WTC11 (cell line): ENCODE results near the gene KIF12. TPM values are rescaled to one million over a fixed set of nuclear protein-coding genes. Genes with fewer than 3 reads are reported as not detected.

Experiments used
- ATAC-seq: fragments of 200-7000 bp; cut with Tn5 transposase; 2 replicates; pipeline ENCODE4 v1.10.0; 2021; ENCODE audit warnings: mild to moderate bottlenecking, moderate library complexity
- CTCF ChIA-PET: fragments of 300-600 bp; sonication (Branson Sonifier 250); formaldehyde crosslinking; loops from one replicate; lab custom pipeline; 2021; ENCODE audit warnings: antibody characterized with exemption; lab: Charles Lee
- POLR2A ChIA-PET: fragments of 350-600 bp; sonication (Branson Sonifier 250); formaldehyde crosslinking; loops from one replicate; lab custom pipeline; 2021; ENCODE audit warnings: antibody characterized with exemption; lab: Charles Lee
- DNase-seq: peaks from one replicate; pipeline ENCODE4 v3.0.0; 2021; ENCODE audit warnings: low spot score
- H3K27ac Mint-ChIP-seq: 2 replicates; pipeline ENCODE4 v1.8.0; 2021; ENCODE audit warnings: mixed read lengths
- H3K27me3 Mint-ChIP-seq: 2 replicates; pipeline ENCODE4 v1.8.0; 2021; ENCODE audit warnings: low read depth, mild to moderate bottlenecking, moderate library complexity, mixed read lengths
- H3K36me3 Mint-ChIP-seq: 2 replicates; pipeline ENCODE4 v1.8.0; 2021; ENCODE audit warnings: mixed read lengths
- H3K4me1 Mint-ChIP-seq: 2 replicates; pipeline ENCODE4 v1.8.0; 2022; ENCODE audit warnings: mixed read lengths
- H3K4me3 Mint-ChIP-seq: 2 replicates; pipeline ENCODE4 v1.8.0; 2021; ENCODE audit warnings: mild to moderate bottlenecking, moderate library complexity, mixed read lengths
- H3K9me3 Mint-ChIP-seq: 2 replicates; pipeline ENCODE4 v1.8.0; 2021; ENCODE audit warnings: mixed read lengths
- CREB1 ChIP-seq: sonication (generic); formaldehyde crosslinking; IDR thresholded peaks from 2 replicates; pipeline ENCODE4 v1.8.0; 2023; ENCODE audit warnings: mild to moderate bottlenecking, missing genetic modification reagents
- ESRRA ChIP-seq: sonication (generic); formaldehyde crosslinking; IDR thresholded peaks from 2 replicates; pipeline ENCODE4 v1.8.1; 2022; ENCODE audit warnings: mild to moderate bottlenecking, missing genetic modification reagents, borderline replicate concordance
- GRHL2 ChIP-seq: fragments of 250-450 bp; sonication (Bioruptor Pico); IDR thresholded peaks from 2 replicates; pipeline ENCODE4 v1.8.0; 2022; ENCODE audit warnings: mild to moderate bottlenecking, moderate library complexity; ENCODE audit not compliant: insufficient replicate concordance, severe bottlenecking
- NFE2L1 ChIP-seq: sonication (generic); formaldehyde crosslinking; IDR thresholded peaks from 2 replicates; pipeline ENCODE4 v1.8.1; 2023; ENCODE audit warnings: missing genetic modification reagents
- NR2C2 ChIP-seq: sonication (generic); formaldehyde crosslinking; IDR thresholded peaks from 2 replicates; pipeline ENCODE4 v1.8.0; 2022; ENCODE audit warnings: mild to moderate bottlenecking, missing genetic modification reagents
- OVOL2 ChIP-seq: fragments of 250-450 bp; sonication (Bioruptor Pico); IDR thresholded peaks from 2 replicates; pipeline ENCODE4 v1.9.0; 2021; ENCODE audit warnings: mild to moderate bottlenecking, borderline replicate concordance
- RELA ChIP-seq: sonication (generic); formaldehyde crosslinking; IDR thresholded peaks from 2 replicates; pipeline ENCODE4 v1.8.1; 2022; ENCODE audit warnings: missing genetic modification reagents, mild to moderate bottlenecking, borderline replicate concordance
- SMAD3 ChIP-seq: sonication (generic); formaldehyde crosslinking; IDR thresholded peaks from 2 replicates; pipeline ENCODE4 v1.8.0; 2022; ENCODE audit warnings: missing genetic modification reagents, mild to moderate bottlenecking, borderline replicate concordance
- TEAD1 ChIP-seq: sonication (generic); formaldehyde crosslinking; IDR thresholded peaks from 2 replicates; pipeline ENCODE4 v1.8.0; 2022; ENCODE audit warnings: mild to moderate bottlenecking, missing genetic modification reagents
- TEAD4 ChIP-seq: sonication (generic); formaldehyde crosslinking; IDR thresholded peaks from 2 replicates; pipeline ENCODE4 v1.8.0; 2022; ENCODE audit warnings: mild to moderate bottlenecking, missing genetic modification reagents
- TP53 ChIP-seq: sonication (generic); formaldehyde crosslinking; IDR thresholded peaks from 2 replicates; pipeline ENCODE4 v1.8.1; 2023; ENCODE audit warnings: mild to moderate bottlenecking, missing genetic modification reagents
- USF2 ChIP-seq: sonication (generic); formaldehyde crosslinking; IDR thresholded peaks from 2 replicates; pipeline ENCODE4 v1.8.1; 2023; ENCODE audit warnings: mild to moderate bottlenecking, missing genetic modification reagents, moderate library complexity
- ZNF281 ChIP-seq: sonication (generic); formaldehyde crosslinking; IDR thresholded peaks from 2 replicates; pipeline ENCODE4 v1.8.0; 2023; ENCODE audit warnings: mild to moderate bottlenecking, missing genetic modification reagents
- ZNF416 ChIP-seq: fragments of 250-450 bp; sonication (Bioruptor Pico); IDR thresholded peaks from 2 replicates; pipeline ENCODE4 v1.9.0; 2021; ENCODE audit warnings: mild to moderate bottlenecking, inconsistent platforms
- ZNF423 ChIP-seq: fragments of 250-450 bp; sonication (Bioruptor Pico); IDR thresholded peaks from 2 replicates; pipeline ENCODE4 v2.1.2; 2022; ENCODE audit warnings: mild to moderate bottlenecking, moderate library complexity
- ZSCAN18 ChIP-seq: fragments of 250-450 bp; sonication (Bioruptor Pico); IDR thresholded peaks from 2 replicates; pipeline ENCODE4 v2.1.2; 2022; ENCODE audit warnings: mild to moderate bottlenecking, moderate library complexity
- total RNA-seq: library from RNA; stranded (reverse); gene quantifications from 3 replicates; pipeline ENCODE4 v1.2.3, GENCODE V29; 2021
- TF ChIP-seq, protein P1 (sequence below): sonication (generic); formaldehyde crosslinking; IDR thresholded peaks from 2 replicates; pipeline ENCODE4 v1.8.1; 2022; ENCODE audit warnings: mild to moderate bottlenecking, moderate library complexity, missing genetic modification reagents
- TF ChIP-seq, protein P2 (sequence below): sonication (generic); formaldehyde crosslinking; IDR thresholded peaks from 2 replicates; pipeline ENCODE4 v1.8.0; 2022; ENCODE audit warnings: mild to moderate bottlenecking, missing genetic modification reagents
- TF ChIP-seq, protein P3 (sequence below): sonication (generic); formaldehyde crosslinking; IDR thresholded peaks from 2 replicates; pipeline ENCODE4 v1.8.1; 2023; ENCODE audit warnings: mild to moderate bottlenecking, missing genetic modification reagents, borderline replicate concordance
- TF ChIP-seq, protein P4 (sequence below): sonication (generic); formaldehyde crosslinking; IDR thresholded peaks from 2 replicates; pipeline ENCODE4 v1.8.1; 2022; ENCODE audit warnings: low read depth, mild to moderate bottlenecking, moderate library complexity, missing genetic modification reagents, borderline replicate concordance

The KIF12 gene
- total RNA-seq, 1 experiment from 2014 or later = 4.0 TPM

DNA sequence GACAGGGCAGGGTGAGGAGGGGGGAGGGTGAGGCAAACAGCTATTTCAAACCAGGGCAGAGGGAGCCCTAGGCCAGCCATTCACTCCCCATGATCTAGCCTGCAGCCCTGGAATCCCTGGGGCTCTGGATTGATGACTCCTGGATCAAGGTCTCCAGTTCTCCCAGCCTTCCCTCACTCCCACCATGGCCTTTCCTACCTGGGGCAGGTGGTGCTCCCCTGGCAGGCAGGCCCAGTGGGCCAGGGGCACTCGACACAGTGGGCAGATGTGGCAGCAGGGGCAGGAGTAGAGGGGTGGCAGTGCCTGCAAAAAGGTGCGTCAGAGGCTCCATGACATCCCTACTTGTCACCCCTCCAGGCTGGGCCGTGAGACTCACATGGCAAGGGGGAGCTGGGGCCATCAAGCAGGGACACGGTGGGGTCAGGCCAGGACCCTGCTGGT lies 6.0 kb downstream of the KIF12 start:
- Mint-ChIP-seq H3K4me3 (no peak overlapping the region), H3K9me3 (no peaks in the 10 kb centered on the region), H3K27ac (no peak overlapping the region), H3K36me3 (no peaks in the 10 kb centered on the region), H3K4me1 (peaks cover 5% of the 10 kb centered on the region; the same call in 1 of the 2 replicates), H3K27me3 (peaks cover 34% of the 10 kb centered on the region)
- DNase-seq = no peak
- POLR2A ChIA-PET = interaction anchor here (0.5 kb wide), 1 partner anchor 315 kb away, joined by 3 read pairs; no protein-coding TSS in a partner anchor
- CTCF ChIA-PET = interaction anchor here (1.8 to 7.4 kb wide), 3 partner anchors 9 to 198 kb away, joined by 8 to 101 read pairs (median 10); no protein-coding TSS in a partner anchor
- no peak for ATAC-seq
- TF ChIP-seq NFE2L1 (CRISPR knock-in tag) (no peak), ZNF423 (CRISPR knock-in tag) (no peak), SMAD3 (CRISPR knock-in tag) (no peak)

DNA sequence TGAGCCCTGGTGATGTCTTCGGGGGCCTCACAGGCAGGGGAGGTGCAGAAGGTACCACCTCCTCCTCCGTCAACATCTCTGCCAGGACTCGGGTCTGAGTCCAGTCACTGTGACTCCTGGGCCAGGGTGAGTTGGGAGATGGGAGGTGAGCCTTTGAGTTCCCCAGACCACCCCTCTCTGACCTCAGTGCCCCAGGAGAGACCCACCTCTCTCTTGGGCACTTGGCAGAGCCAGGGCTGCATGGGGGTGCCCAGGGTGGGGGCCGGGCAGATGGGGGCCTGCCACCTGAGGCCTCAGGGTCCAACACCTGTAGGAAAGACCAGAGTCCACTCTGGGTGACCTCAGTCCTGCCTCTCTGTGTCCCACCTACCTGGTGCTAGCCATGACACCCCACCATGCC lies 6.8 kb downstream of the KIF12 start:
- ChIA-PET CTCF (interaction anchor here (1.3 to 1.8 kb wide), 2 partner anchors 10 to 199 kb away, joined by 8 read pairs; no protein-coding TSS in a partner anchor), POLR2A (interaction anchor here (0.5 kb wide), 1 partner anchor 315 kb away, joined by 3 read pairs; no protein-coding TSS in a partner anchor)
- H3K27ac Mint-ChIP-seq = no peak overlapping the region
- no peak for DNase-seq
- 0 out of 2 replicates have a peak, but pooled peaks cover under 1% of the 10 kb centered on the region for H3K4me1 Mint-ChIP-seq
- no peaks in the 10 kb centered on the region for H3K9me3 Mint-ChIP-seq
- no peaks in the 10 kb centered on the region for H3K36me3 Mint-ChIP-seq
- ATAC-seq = no peak
- no peak for TF ChIP-seq USF2 (CRISPR knock-in tag)
- TF ChIP-seq, protein P1, sequence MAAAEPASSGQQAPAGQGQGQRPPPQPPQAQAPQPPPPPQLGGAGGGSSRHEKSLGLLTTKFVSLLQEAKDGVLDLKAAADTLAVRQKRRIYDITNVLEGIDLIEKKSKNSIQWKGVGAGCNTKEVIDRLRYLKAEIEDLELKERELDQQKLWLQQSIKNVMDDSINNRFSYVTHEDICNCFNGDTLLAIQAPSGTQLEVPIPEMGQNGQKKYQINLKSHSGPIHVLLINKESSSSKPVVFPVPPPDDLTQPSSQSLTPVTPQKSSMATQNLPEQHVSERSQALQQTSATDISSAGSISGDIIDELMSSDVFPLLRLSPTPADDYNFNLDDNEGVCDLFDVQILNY (CRISPR knock-in tag) = no peak
- TF ChIP-seq ZNF416 = no peak
- no peak for TF ChIP-seq NFE2L1 (CRISPR knock-in tag)
- no peak for TF ChIP-seq GRHL2
- no peak for TF ChIP-seq OVOL2 (CRISPR knock-in tag)
- TF ChIP-seq, protein P2, sequence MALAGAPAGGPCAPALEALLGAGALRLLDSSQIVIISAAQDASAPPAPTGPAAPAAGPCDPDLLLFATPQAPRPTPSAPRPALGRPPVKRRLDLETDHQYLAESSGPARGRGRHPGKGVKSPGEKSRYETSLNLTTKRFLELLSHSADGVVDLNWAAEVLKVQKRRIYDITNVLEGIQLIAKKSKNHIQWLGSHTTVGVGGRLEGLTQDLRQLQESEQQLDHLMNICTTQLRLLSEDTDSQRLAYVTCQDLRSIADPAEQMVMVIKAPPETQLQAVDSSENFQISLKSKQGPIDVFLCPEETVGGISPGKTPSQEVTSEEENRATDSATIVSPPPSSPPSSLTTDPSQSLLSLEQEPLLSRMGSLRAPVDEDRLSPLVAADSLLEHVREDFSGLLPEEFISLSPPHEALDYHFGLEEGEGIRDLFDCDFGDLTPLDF (CRISPR knock-in tag) = no peak
- TF ChIP-seq RELA (CRISPR knock-in tag) = no peak
- TF ChIP-seq, protein P3, sequence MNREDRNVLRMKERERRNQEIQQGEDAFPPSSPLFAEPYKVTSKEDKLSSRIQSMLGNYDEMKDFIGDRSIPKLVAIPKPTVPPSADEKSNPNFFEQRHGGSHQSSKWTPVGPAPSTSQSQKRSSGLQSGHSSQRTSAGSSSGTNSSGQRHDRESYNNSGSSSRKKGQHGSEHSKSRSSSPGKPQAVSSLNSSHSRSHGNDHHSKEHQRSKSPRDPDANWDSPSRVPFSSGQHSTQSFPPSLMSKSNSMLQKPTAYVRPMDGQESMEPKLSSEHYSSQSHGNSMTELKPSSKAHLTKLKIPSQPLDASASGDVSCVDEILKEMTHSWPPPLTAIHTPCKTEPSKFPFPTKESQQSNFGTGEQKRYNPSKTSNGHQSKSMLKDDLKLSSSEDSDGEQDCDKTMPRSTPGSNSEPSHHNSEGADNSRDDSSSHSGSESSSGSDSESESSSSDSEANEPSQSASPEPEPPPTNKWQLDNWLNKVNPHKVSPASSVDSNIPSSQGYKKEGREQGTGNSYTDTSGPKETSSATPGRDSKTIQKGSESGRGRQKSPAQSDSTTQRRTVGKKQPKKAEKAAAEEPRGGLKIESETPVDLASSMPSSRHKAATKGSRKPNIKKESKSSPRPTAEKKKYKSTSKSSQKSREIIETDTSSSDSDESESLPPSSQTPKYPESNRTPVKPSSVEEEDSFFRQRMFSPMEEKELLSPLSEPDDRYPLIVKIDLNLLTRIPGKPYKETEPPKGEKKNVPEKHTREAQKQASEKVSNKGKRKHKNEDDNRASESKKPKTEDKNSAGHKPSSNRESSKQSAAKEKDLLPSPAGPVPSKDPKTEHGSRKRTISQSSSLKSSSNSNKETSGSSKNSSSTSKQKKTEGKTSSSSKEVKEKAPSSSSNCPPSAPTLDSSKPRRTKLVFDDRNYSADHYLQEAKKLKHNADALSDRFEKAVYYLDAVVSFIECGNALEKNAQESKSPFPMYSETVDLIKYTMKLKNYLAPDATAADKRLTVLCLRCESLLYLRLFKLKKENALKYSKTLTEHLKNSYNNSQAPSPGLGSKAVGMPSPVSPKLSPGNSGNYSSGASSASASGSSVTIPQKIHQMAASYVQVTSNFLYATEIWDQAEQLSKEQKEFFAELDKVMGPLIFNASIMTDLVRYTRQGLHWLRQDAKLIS (CRISPR knock-in tag) = no peak
- no peak for TF ChIP-seq NR2C2
- TF ChIP-seq ESRRA (CRISPR knock-in tag) = no peak
- peaks cover 31% of the 10 kb centered on the region for H3K27me3 Mint-ChIP-seq
- H3K4me3 Mint-ChIP-seq = no peak overlapping the region

DNA sequence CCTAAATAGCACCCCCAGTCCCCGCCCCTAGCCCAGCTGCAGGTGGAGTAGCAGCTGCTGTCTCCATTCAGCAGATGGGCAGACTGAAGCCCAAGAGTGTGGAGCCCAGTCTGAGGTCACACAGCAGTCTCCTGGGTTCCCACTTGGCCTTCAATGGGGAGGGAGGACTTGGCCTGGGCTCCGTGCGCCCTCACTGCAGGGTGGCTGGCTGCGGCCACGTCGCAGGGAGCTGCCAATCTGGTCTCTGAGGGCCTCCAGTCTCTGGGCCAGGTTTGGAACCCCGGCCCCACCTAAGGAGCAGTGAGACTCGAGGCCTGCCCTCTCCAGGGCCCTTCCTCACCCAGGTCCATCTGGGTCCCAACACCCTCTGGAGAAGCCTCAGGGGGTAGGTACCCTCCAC lies 7.4 kb downstream of the KIF12 start:
- ATAC-seq (no peak), DNase-seq (no peak)
- peaks cover 31% of the 10 kb centered on the region for H3K27me3 Mint-ChIP-seq
- CTCF ChIA-PET = interaction anchor here (1.2 to 1.3 kb wide), 2 partner anchors 9 to 16 kb away, joined by 5 to 8 read pairs; no protein-coding TSS in a partner anchor
- no peaks in the 10 kb centered on the region for H3K4me1 Mint-ChIP-seq
- POLR2A ChIA-PET = no interaction called here
- H3K36me3 Mint-ChIP-seq = no peaks in the 10 kb centered on the region
- no peak overlapping the region for H3K27ac Mint-ChIP-seq
- H3K4me3 Mint-ChIP-seq = no peak overlapping the region
- H3K9me3 Mint-ChIP-seq = no peaks in the 10 kb centered on the region
- TF ChIP-seq, protein P4, sequence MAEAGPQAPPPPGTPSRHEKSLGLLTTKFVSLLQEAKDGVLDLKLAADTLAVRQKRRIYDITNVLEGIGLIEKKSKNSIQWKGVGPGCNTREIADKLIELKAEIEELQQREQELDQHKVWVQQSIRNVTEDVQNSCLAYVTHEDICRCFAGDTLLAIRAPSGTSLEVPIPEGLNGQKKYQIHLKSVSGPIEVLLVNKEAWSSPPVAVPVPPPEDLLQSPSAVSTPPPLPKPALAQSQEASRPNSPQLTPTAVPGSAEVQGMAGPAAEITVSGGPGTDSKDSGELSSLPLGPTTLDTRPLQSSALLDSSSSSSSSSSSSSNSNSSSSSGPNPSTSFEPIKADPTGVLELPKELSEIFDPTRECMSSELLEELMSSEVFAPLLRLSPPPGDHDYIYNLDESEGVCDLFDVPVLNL = no peak
- TF ChIP-seq ZNF281 (CRISPR knock-in tag) = no peak
- TF ChIP-seq TEAD1 (CRISPR knock-in tag) = no peak
- TF ChIP-seq CREB1 (CRISPR knock-in tag) = no peak
- TF ChIP-seq TP53 = no peak
- no peak for TF ChIP-seq TEAD4 (CRISPR knock-in tag)
- no peak for TF ChIP-seq ZSCAN18
